ENCODE results near the gene CEACAM18. TPM values are rescaled to one million over a fixed set of nuclear protein-coding genes. Genes with fewer than 3 reads are reported as not detected.

The CEACAM18 gene
- total RNA-seq, 3 donors from 2014 or later, result not detected

GRCh38 chr19:51471527-51471926 lies 6.8 kb upstream of the CEACAM18 start:
- no peak for DNase-seq (ENCODE audit: low spot score in 2 of 2)
- no peak overlapping the region for H3K27ac ChIP-seq
- H3K27me3 ChIP-seq, result peaks cover 0 to 44% of the 10 kb centered on the region in 2 donors
- no peaks in the 10 kb centered on the region for H3K9me3 ChIP-seq
- H3K4me1 ChIP-seq, result no peaks in the 10 kb centered on the region
- no peak for TF ChIP-seq POLR2AphosphoS5 (IDR thresholded peaks at IDR 0.05)
- no peak for TF ChIP-seq POLR2A (IDR thresholded peaks at IDR 0.05)
- TF ChIP-seq CTCF (IDR thresholded peaks at IDR 0.05), result no peak
- no peaks in the 10 kb centered on the region for H3K36me3 ChIP-seq
- intact Hi-C loops (cut with DNase I; ENCODE audit: low total_unique reads), result no loop called here
- H3K4me3 ChIP-seq, result no peak overlapping the region

DNA sequence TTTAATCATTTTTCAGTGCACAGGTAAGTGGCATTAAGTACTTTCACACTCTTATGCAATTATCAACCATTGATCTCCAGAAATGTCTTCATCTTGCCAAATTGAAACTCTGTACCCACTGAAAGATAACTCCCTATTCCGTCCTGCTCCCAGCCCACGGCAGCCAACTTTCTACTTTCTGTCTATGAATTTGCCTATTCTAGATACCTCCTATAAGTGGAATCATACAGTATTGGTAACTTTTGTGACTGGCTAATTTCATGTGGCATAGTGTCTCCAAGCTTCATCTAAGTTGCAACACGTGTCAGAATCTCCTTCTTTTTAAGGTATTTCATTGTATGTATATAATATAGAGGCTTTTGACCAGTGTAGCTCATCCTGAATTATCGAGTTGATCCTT lies 5.7 kb upstream of the CEACAM18 start:
- intact Hi-C loops (cut with DNase I; ENCODE audit: low total_unique reads), result no loop called here

DNA sequence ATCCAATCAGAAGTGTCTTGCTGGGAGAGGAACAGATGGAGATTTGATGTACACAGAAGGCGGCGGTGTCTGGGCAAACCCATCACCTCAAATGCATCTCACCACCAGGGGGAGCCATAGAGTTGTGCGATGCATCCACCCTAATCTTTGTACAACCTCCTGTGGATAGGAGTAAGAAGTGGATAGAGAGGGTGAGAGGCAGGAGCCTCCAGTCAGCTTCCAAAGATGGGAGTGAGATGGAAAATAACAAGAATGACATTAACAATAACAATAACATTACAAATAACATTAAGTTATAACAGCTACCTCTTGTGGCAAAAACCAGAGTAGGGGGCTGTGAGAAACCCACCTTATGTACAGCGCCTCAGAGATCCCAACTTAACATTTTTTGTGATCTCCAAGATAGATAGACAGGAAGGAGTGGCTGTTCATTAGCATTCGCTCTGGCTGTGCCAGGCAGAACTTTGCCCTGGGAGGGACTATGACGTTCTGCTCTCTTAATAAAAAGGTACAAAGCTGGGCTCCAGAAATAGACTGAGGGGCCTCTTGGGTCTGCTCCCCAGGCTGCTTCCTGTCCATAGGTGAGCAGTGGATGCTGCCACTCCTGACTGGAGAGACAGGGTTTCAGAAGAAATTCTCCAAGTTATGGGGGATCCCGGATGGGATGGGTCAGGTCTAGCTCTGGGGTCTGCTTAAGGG lies 5.2 kb upstream of the CEACAM18 start:
- Histone ChIP-seq H3K27me3 (peaks cover 0 to 39% of the 10 kb centered on the region in 2 donors), H3K36me3 (no peaks in the 10 kb centered on the region), H3K4me1 (no peaks in the 10 kb centered on the region), H3K4me3 (no peak overlapping the region), H3K9me3 (no peaks in the 10 kb centered on the region), H3K27ac (no peak overlapping the region)
- DNase-seq (ENCODE audit: low spot score in 2 of 2), result peak; percentile 61 to 75
- TF ChIP-seq POLR2AphosphoS5 (IDR thresholded peaks at IDR 0.05), result no peak
- peak; percentile 58 to 76 (median 73) for TF ChIP-seq CTCF (IDR thresholded peaks at IDR 0.05)
- intact Hi-C loops (cut with DNase I; ENCODE audit: low total_unique reads), result no loop called here

More for the DNA sequence above, 5.7 kb upstream of the CEACAM18 start:
- Histone ChIP-seq H3K9me3 (no peaks in the 10 kb centered on the region), H3K4me1 (no peaks in the 10 kb centered on the region), H3K27ac (no peak overlapping the region), H3K27me3 (peaks cover 0 to 42% of the 10 kb centered on the region in 2 donors), H3K4me3 (no peak overlapping the region), H3K36me3 (no peaks in the 10 kb centered on the region)
- DNase-seq (ENCODE audit: low spot score in 2 of 2), result no peak
- TF ChIP-seq POLR2A (IDR thresholded peaks at IDR 0.05) (no peak), POLR2AphosphoS5 (IDR thresholded peaks at IDR 0.05) (no peak), CTCF (IDR thresholded peaks at IDR 0.05) (no peak)

DNA sequence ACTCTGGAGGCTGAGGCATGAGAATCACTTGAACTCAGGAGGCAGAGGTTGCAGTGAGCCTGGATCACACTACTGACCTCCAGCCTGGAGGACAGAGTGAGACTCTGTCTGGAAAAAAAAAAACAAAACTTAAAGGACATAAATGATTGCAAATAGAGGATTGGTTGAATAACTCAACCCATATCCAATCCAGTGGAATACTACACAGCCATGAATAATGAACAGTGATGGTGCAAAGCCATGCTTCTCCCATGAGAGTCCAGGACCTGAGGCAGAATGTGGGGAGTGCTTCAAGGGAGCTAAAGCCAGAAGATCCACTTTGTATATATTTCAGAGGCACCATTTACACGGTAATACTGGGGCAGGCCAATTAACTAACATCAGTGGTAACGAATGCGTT lies 2.2 kb upstream of the CEACAM18 start:
- H3K4me3 ChIP-seq, result no peak overlapping the region
- no peaks in the 10 kb centered on the region for H3K9me3 ChIP-seq
- TF ChIP-seq CTCF (IDR thresholded peaks at IDR 0.05), result no peak
- no peak for TF ChIP-seq POLR2A (IDR thresholded peaks at IDR 0.05)
- no peak for TF ChIP-seq POLR2AphosphoS5 (IDR thresholded peaks at IDR 0.05)
- intact Hi-C loops (cut with DNase I; ENCODE audit: low total_unique reads), result no loop called here
- no peak for DNase-seq (ENCODE audit: low spot score in 2 of 2)
- no peaks in the 10 kb centered on the region for H3K4me1 ChIP-seq
- peaks cover 0 to 55% of the 10 kb centered on the region in 2 donors for H3K27me3 ChIP-seq
- no peak overlapping the region for H3K27ac ChIP-seq
- H3K36me3 ChIP-seq, result no peaks in the 10 kb centered on the region

DNA sequence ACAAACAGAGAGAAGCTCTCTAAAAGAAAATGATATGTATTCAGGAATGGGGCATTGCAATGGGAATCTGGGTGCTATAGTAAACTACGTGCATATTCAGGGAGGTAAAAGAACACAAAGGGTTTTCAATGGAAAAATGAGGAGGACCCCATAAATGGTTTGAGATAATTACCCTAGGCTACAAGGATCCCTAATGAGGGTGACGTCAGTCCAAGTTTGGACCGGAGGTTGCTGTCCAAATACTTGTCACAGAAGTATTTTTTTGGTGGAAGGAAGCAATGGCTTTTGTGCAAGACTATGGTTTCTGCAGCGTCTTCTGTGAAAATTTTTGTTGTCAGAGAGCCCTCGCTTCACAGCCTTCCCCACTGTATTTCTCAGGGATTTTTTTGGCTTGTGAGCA lies 995 bp upstream of the CEACAM18 start:
- H3K4me1 ChIP-seq, result no peaks in the 10 kb centered on the region
- TF ChIP-seq POLR2A (IDR thresholded peaks at IDR 0.05), result no peak
- TF ChIP-seq POLR2AphosphoS5 (IDR thresholded peaks at IDR 0.05), result no peak
- no peak for TF ChIP-seq CTCF (IDR thresholded peaks at IDR 0.05)
- DNase-seq (ENCODE audit: low spot score in 2 of 2), result no peak
- no peak overlapping the region for H3K27ac ChIP-seq
- no peaks in the 10 kb centered on the region for H3K36me3 ChIP-seq
- H3K9me3 ChIP-seq, result no peaks in the 10 kb centered on the region
- H3K4me3 ChIP-seq, result no peak overlapping the region
- peaks cover 0 to 52% of the 10 kb centered on the region in 2 donors for H3K27me3 ChIP-seq
- intact Hi-C loops (cut with DNase I; ENCODE audit: low total_unique reads), result no loop called here
